Effector memory CD4-positive, alpha-beta T cell (primary cell): ENCODE measurements around the gene ZNF343.
"Not testable (repeated sequence)": the region's sequence is repeated elsewhere in the genome, so short reads cannot be mapped to it uniquely, and the experiment has no call there.

ENCODE experiments used
- DNase-seq, 3 donors: peaks; one replicate each; pipeline ENCODE4 v3.0.0-alpha.2; 2020
- H3K27ac ChIP-seq: 2 replicates; pipeline ENCODE4 v1.7.0; 2013; ENCODE audit warnings: mild to moderate bottlenecking, low read length, moderate library complexity; ENCODE audit not compliant: insufficient read depth, poor library complexity, severe bottlenecking
- H3K27me3 ChIP-seq: replicated peaks from 2 replicates; pipeline ENCODE4 v1.7.0; 2013; ENCODE audit warnings: mild to moderate bottlenecking, low read length; ENCODE audit not compliant: insufficient read depth, control insufficient read depth, poor library complexity, severe bottlenecking
- H3K36me3 ChIP-seq: 2 replicates; pipeline ENCODE4 v1.7.0; 2013; ENCODE audit warnings: mild to moderate bottlenecking, low read length, moderate library complexity; ENCODE audit not compliant: control insufficient read depth, insufficient read depth
- H3K4me1 ChIP-seq: 2 replicates; pipeline ENCODE4 v1.7.0; 2013; ENCODE audit warnings: low read length, mild to moderate bottlenecking; ENCODE audit not compliant: control insufficient read depth, insufficient read depth, poor library complexity, severe bottlenecking
- H3K4me3 ChIP-seq: 2 replicates; pipeline ENCODE4 v1.7.0; 2013; ENCODE audit warnings: low read length, low read depth, mild to moderate bottlenecking; ENCODE audit not compliant: insufficient read depth, poor library complexity, severe bottlenecking
- H3K9me3 ChIP-seq: 2 replicates; pipeline ENCODE4 v1.7.0; 2013; ENCODE audit warnings: mild to moderate bottlenecking, low read length, moderate library complexity; ENCODE audit not compliant: control insufficient read depth

Gene ZNF343

GRCh38 chr20:2507875-2508630 is 662 bp downstream of the ZNF343 start:
- Histone ChIP-seq H3K9me3 (no peaks in the 10 kb centered on the region), H3K27ac (peak overlapping the region; percentile 72), H3K4me3 (peak overlapping the region; percentile 74), H3K36me3 (no peaks in the 10 kb centered on the region), H3K4me1 (peaks cover 18% of the 10 kb centered on the region), H3K27me3 (no peaks in the 10 kb centered on the region)
- DNase-seq = no peak

DNA sequence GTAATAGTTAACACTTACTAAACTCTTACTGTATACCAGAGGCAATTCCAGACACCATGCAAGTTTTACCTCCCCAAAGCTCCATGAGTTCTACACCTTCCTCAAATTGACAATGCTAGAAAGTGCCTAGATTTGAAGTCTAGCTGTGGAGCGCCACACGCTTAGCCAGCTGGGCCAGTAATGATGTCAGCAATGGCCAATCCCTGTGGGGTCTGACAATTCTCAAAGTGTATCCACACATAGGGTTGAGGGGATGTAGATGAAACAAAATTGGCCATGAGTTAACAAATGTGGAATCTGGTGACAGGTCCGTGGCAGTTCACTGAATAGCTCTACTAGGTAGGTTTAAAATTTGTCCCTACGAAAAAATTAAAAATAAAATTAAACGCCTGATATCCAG is 1.3 kb downstream of the ZNF343 start:
- Histone ChIP-seq H3K27ac (no peak overlapping the region), H3K27me3 (no peaks in the 10 kb centered on the region), H3K4me3 (no peak overlapping the region), H3K4me1 (peaks cover 18% of the 10 kb centered on the region), H3K36me3 (no peaks in the 10 kb centered on the region), H3K9me3 (no peaks in the 10 kb centered on the region)
- no peak for DNase-seq

- H3K4me1 ChIP-seq = peaks cover 18% of the 10 kb centered on the region
- not testable (repeated sequence) for H3K9me3 ChIP-seq, DNase-seq, H3K36me3 ChIP-seq, H3K4me3 ChIP-seq, H3K27me3 ChIP-seq, H3K27ac ChIP-seq
Observed at GRCh38 chr20:2506426-2506825, 2.3 kb downstream of the ZNF343 start.

GRCh38 chr20:2504803-2505202 is 3.9 kb downstream of the ZNF343 start:
- not testable (repeated sequence) for H3K27me3 ChIP-seq, H3K9me3 ChIP-seq, H3K4me3 ChIP-seq, H3K36me3 ChIP-seq, DNase-seq, H3K27ac ChIP-seq
- H3K4me1 ChIP-seq = peaks cover 18% of the 10 kb centered on the region

DNA sequence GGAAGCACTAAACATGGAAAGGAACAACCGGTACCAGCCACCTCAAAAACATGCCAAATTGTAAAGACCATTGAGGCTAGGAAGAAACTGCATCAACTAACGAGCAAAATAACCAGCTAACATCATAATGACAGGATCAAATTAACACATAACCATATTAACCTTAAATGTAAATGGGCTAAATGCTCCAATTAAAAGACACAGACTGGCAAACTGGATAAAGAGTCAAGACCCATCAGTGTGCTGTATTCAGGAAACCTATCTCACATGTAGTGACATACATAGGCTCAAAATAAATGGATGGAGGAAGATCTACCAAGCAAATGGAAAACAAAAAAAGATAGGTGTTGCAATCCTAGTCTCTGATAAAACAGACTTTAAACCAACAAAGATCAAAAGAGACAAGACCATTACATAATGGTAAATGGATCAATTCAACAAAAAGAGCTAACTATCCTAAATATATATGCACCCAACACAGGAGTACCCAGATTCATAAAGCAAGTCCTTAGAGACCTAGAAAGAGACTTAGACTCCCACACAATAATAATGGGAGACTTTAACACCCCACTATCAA is 5.8 kb downstream of the ZNF343 start:
- not testable (repeated sequence) for H3K9me3 ChIP-seq, H3K4me3 ChIP-seq, H3K27ac ChIP-seq, H3K27me3 ChIP-seq, H3K4me1 ChIP-seq, DNase-seq
- peaks cover 10% of the 10 kb centered on the region for H3K36me3 ChIP-seq

GRCh38 chr20:2485661-2486060 is 23.1 kb downstream of the ZNF343 start:
- H3K36me3 ChIP-seq = peaks cover 49% of the 10 kb centered on the region
- DNase-seq = no peak

GRCh38 chr20:2485080-2485479 is 23.6 kb downstream of the ZNF343 start:
- no peaks in the 10 kb centered on the region for H3K9me3 ChIP-seq
- H3K27ac ChIP-seq = no peak overlapping the region
- no peak for DNase-seq
- peaks cover 43% of the 10 kb centered on the region for H3K36me3 ChIP-seq
- H3K27me3 ChIP-seq = no peaks in the 10 kb centered on the region
- H3K4me3 ChIP-seq = no peak overlapping the region
- H3K4me1 ChIP-seq = no peaks in the 10 kb centered on the region

More at GRCh38 chr20:2485661-2486060, 23.1 kb downstream of the ZNF343 start:
- no peak overlapping the region for H3K27ac ChIP-seq
- no peaks in the 10 kb centered on the region for H3K27me3 ChIP-seq
- no peaks in the 10 kb centered on the region for H3K9me3 ChIP-seq
- no peak overlapping the region for H3K4me3 ChIP-seq
- no peaks in the 10 kb centered on the region for H3K4me1 ChIP-seq

- Histone ChIP-seq H3K4me1 (no peaks in the 10 kb centered on the region), H3K36me3 (peaks cover 37% of the 10 kb centered on the region), H3K27me3 (no peaks in the 10 kb centered on the region), H3K4me3 (no peak overlapping the region), H3K27ac (no peak overlapping the region), H3K9me3 (no peaks in the 10 kb centered on the region)
- no peak for DNase-seq
Observed at GRCh38 chr20:2483504-2483903, 25.2 kb downstream of the ZNF343 start.

- no peaks in the 10 kb centered on the region for H3K27me3 ChIP-seq
- peaks cover 24% of the 10 kb centered on the region for H3K36me3 ChIP-seq
- no peaks in the 10 kb centered on the region for H3K9me3 ChIP-seq
- H3K27ac ChIP-seq = no peak overlapping the region
- no peak overlapping the region for H3K4me3 ChIP-seq
- no peak for DNase-seq
- H3K4me1 ChIP-seq = no peaks in the 10 kb centered on the region
Observed at GRCh38 chr20:2480381-2480780, 28.3 kb downstream of the ZNF343 start.

- Histone ChIP-seq H3K4me1 (no peaks in the 10 kb centered on the region), H3K36me3 (peaks cover 2% of the 10 kb centered on the region), H3K4me3 (no peak overlapping the region), H3K9me3 (no peaks in the 10 kb centered on the region), H3K27me3 (no peaks in the 10 kb centered on the region), H3K27ac (no peak overlapping the region)
- no peak for DNase-seq
Observed at GRCh38 chr20:2476742-2477615, 31.7 kb downstream of the ZNF343 start.
